ENCODE results near the gene NR1H4.
"Not testable (repeated sequence)": the region's sequence is repeated elsewhere in the genome, so short reads cannot be mapped to it uniquely, and the experiment has no call there.

The NR1H4 gene

GRCh38 chr12:100472325-100472724, 1.3 kb upstream of the NR1H4 start:
- DNase-seq (ENCODE audit: low read depth in 2 of 2) = no peak

GRCh38 chr12:100473050-100473715, 483 bp upstream of the NR1H4 start:
- no peak for DNase-seq (ENCODE audit: low read depth in 2 of 2)

GRCh38 chr12:100474617-100475016, 951 bp downstream of the NR1H4 start:
- no peak for DNase-seq (ENCODE audit: low read depth in 2 of 2)

- DNase-seq (ENCODE audit: low read depth in 2 of 2) = no peak
Measured at GRCh38 chr12:100476013-100476751, 2.5 kb downstream of the NR1H4 start.

GRCh38 chr12:100481021-100481420, 7.4 kb downstream of the NR1H4 start:
- DNase-seq (ENCODE audit: low read depth in 2 of 2) = no peak

- DNase-seq (ENCODE audit: low read depth in 2 of 2) = no peak
Measured at GRCh38 chr12:100484183-100484886, 10.7 kb downstream of the NR1H4 start.

- no peak for DNase-seq (ENCODE audit: low read depth in 2 of 2)
Measured at GRCh38 chr12:100484891-100485471, 11.3 kb downstream of the NR1H4 start.

GRCh38 chr12:100485983-100486382, 12.3 kb downstream of the NR1H4 start:
- no peak for DNase-seq (ENCODE audit: low read depth in 2 of 2)

GRCh38 chr12:100489251-100489820, 15.7 kb downstream of the NR1H4 start:
- no peak for DNase-seq (ENCODE audit: low read depth in 2 of 2)

GRCh38 chr12:100490056-100490455, 16.4 kb downstream of the NR1H4 start:
- DNase-seq (ENCODE audit: low read depth in 2 of 2) = no peak

GRCh38 chr12:100491104-100491503, 17.4 kb downstream of the NR1H4 start:
- DNase-seq (ENCODE audit: low read depth in 2 of 2) = no peak

GRCh38 chr12:100493396-100494012, 19.8 kb downstream of the NR1H4 start:
- no peak for DNase-seq (ENCODE audit: low read depth in 2 of 2)

- DNase-seq (ENCODE audit: low read depth in 2 of 2) = no peak
Measured at GRCh38 chr12:100494026-100494425, 20.4 kb downstream of the NR1H4 start.

- DNase-seq (ENCODE audit: low read depth in 2 of 2) = no peak
Measured at GRCh38 chr12:100494538-100494937, 20.9 kb downstream of the NR1H4 start.

- no peak for DNase-seq (ENCODE audit: low read depth in 2 of 2)
Measured at GRCh38 chr12:100497105-100497795, 23.6 kb downstream of the NR1H4 start.

- DNase-seq (ENCODE audit: low read depth in 2 of 2) = no peak
Measured at GRCh38 chr12:100498141-100498540, 24.5 kb downstream of the NR1H4 start.

- DNase-seq (ENCODE audit: low read depth in 2 of 2) = no peak
Measured at GRCh38 chr12:100499416-100499815, 25.8 kb downstream of the NR1H4 start.

GRCh38 chr12:100502718-100503117, 29.1 kb downstream of the NR1H4 start:
- DNase-seq (ENCODE audit: low read depth in 2 of 2) = not testable (repeated sequence)

GRCh38 chr12:100503228-100503628, 29.6 kb downstream of the NR1H4 start:
- no peak for DNase-seq (ENCODE audit: low read depth in 2 of 2)

- DNase-seq (ENCODE audit: low read depth in 2 of 2) = no peak
Measured at GRCh38 chr12:100504804-100505203, 31.1 kb downstream of the NR1H4 start.

- DNase-seq (ENCODE audit: low read depth in 2 of 2) = no peak
Measured at GRCh38 chr12:100508751-100509150, 35.1 kb downstream of the NR1H4 start.

Measured in stimulated activated CD4-positive, alpha-beta T cell treated with anti-CD3 and anti-CD28 coated beads, Interleukin-1b, Interleukin-23, amount 100 ng/mL, for 4 hours (primary cell).